NCI-H526 treated with DMSO at 0.1 percent for 48 hours (cell line): ENCODE results near the gene BMPR1B.
"Not testable (repeated sequence)": the region's sequence is repeated elsewhere in the genome, so short reads cannot be mapped to it uniquely, and the experiment has no call there.

Experiments used
- DNase-seq: peaks from one replicate; lab custom pipeline; 2025; lab: John Stamatoyannopoulos, UW

BMPR1B gene

GRCh38 chr4:95091272-95091671 is 333.5 kb downstream of the BMPR1B start:
- DNase-seq, result no peak

DNA sequence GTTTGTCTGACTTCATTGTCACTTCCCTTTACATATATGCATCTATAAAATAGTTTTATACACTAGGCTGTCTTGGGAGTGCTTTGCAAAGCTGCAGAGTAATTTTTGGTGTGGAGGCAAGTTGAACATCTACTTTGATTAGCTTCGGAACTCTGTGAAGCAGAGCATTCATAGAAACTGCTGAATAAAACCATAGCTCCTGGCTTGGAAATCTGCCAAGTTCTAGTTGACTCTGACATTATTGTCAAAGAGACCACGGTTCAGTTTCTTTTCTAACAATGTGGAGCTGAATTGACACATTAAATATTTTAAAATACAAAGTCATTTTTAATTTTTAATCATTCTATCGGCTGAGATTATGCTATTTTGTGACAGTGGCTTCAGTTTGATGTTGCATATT is 335.0 kb downstream of the BMPR1B start:
- DNase-seq, result no peak

- DNase-seq, result no peak
Observed at GRCh38 chr4:95093460-95093859, 335.7 kb downstream of the BMPR1B start.

- DNase-seq, result no peak
Observed at GRCh38 chr4:95093936-95094929, 336.5 kb downstream of the BMPR1B start.

GRCh38 chr4:95095348-95095974 is 337.7 kb downstream of the BMPR1B start:
- DNase-seq, result no peak

DNA sequence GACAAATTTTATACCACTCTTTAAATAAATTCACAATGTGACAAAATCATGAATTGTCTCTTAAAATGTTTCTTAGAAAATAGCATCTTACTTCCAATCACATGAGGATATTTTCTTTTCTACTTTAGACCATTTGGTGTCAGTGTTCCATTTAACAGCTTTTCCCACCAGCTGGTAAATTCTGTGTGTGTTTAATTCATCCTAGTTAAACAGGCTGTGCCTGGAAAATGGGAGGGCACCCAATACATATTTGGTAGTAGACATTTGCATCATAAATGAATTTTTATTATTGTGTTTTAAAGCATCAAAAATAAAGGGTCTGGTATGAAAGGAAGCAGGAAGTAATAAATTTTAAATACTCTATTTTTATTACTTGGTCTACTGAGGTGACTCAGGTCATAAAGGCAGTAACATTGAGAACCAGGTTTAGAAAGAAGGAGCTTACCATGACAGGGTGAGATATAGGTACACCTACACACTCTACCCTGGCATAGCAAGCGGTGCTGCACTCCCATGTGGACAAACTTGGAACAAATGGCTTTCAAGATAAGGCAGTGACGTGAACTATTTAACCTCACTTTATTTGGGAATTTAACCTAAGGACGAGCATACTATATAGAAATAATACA is 344.5 kb downstream of the BMPR1B start:
- no peak for DNase-seq

- no peak for DNase-seq
Observed at GRCh38 chr4:95105112-95105511, 347.4 kb downstream of the BMPR1B start.

GRCh38 chr4:95105983-95106382 is 348.2 kb downstream of the BMPR1B start:
- no peak for DNase-seq

DNA sequence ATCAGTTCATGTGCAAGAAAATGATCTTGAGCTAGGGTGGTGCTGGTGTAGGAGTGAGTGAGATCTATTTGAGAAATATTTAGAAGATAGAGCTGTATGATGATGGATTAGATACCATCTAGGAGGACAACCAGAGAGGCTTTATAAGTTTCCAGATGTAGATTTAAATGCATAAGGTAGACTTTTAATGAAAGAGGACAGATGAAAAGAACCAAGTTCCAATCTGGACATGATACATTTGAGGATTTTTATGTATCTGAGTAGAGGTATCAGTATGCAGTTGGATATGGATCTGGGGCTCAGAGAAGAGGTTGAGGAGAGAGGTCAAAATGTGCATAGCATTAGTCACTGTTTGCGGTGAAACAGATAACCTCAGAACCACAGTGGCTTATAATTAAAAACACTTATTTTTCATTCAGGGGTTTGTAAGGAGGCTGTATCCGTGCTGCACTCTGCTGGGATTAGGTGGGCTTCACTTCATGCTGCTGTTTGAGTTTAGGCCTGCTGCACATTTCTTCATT is 348.7 kb downstream of the BMPR1B start:
- DNase-seq, result no peak

DNA sequence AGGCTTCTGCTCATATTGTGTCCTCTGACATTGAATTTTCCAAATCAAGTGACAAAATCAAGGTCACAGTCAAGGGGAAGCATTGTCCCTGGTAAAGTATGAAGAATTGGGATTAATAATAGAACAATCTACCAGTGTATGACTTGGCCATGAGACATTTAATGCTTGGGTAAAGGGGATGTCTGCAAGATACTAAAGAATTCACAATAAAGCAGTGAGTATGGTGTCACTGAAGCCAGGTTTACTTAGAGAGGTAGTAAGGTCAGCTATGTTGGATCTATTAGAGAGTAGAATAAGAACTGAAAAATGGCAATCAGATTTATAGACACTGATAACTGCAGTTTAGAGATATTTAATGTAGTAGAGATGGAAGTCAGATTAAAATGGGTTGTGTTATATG is 349.2 kb downstream of the BMPR1B start:
- DNase-seq, result no peak

GRCh38 chr4:95107635-95108034 is 349.9 kb downstream of the BMPR1B start:
- DNase-seq, result no peak

- DNase-seq, result no peak
Observed at GRCh38 chr4:95108883-95109421, 351.2 kb downstream of the BMPR1B start.

GRCh38 chr4:95114521-95114920 is 356.8 kb downstream of the BMPR1B start:
- DNase-seq, result no peak

- peak; percentile 78 for DNase-seq
Observed at GRCh38 chr4:95118497-95118896, 360.7 kb downstream of the BMPR1B start.

DNA sequence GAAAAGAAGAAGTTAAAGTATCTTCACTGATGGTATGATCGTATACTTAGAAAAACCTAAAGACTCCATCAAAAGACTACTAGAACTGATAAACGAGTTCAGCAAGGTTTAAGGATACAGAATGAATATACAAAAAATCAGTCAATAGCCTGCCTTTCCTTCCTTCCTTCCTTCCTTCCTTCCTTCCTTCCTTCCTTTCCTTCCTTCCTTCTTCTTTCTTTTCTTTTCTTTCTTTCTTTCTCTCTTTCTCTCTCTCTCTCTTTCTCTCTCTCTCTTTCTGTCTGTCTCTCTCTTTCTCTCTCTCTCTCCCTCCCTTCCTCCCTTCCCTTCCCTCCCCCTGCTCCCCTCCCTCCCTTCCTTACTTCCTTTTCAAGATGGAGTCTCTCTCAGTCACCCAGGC is 362.7 kb downstream of the BMPR1B start:
- DNase-seq, result no peak

DNA sequence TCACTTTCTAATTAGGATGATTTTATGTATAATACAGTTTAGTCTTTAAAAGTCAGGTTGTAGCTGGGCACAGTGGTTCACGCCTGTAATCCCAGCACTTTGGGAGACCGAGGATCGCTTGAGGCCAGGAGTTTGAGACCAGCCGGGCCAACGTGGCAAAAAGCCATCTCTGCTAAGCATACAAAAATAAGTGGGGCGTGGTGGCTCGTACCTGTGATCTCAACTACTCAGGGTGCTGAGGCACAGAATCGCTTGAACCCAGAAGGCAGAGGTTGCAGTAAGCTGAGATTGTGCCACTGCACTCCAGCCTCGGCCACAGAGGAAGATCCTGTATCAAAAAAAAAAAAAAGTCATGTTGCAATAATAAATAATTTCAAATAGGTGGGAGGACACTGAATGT is 364.2 kb downstream of the BMPR1B start:
- DNase-seq, result no peak

DNA sequence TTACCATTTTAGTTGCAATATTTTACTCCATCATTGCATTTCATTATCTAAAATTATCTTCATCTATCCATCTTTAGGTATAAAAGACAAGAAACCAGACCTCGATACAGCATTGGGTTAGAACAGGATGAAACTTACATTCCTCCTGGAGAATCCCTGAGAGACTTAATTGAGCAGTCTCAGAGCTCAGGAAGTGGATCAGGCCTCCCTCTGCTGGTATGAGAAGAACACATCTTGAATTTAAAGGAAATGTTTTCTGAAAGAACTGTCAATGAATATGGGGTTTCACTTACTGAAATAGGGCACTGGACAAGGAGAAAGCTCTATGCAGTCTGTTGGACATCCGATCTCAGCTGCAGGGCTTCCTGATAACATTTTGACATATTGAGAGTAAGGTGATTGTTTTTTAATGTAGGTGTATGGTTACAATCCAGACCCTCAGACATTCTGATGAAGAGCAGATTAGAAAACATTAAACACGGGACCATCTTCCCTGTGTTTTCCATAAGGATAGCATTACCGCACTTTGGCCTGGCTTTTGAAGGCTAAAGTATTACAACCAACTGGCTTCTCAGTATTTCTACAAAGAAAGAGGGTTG is 367.2 kb downstream of the BMPR1B start:
- DNase-seq, result no peak

DNA sequence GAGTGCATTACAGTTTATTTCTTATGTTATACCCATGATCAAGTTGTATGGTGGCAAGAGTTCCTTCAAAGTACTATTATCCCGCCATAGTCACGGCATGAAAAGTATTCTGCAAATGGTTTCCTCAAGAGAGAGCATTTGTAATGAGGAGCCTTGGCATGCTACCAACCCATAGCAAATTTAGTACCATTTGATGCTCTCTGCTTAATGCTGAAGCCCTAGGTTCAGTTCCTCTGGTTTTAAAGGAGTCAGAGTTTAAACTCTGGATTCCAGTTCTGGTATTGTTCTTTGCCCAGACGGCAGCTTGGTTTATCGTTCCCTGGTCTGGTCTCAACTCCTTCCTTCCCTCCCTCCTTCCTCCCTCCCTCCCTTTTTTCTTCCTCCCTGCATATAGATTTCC is 371.3 kb downstream of the BMPR1B start:
- DNase-seq, result no peak

- DNase-seq, result no peak
Observed at GRCh38 chr4:95129821-95130311, 372.1 kb downstream of the BMPR1B start.

DNA sequence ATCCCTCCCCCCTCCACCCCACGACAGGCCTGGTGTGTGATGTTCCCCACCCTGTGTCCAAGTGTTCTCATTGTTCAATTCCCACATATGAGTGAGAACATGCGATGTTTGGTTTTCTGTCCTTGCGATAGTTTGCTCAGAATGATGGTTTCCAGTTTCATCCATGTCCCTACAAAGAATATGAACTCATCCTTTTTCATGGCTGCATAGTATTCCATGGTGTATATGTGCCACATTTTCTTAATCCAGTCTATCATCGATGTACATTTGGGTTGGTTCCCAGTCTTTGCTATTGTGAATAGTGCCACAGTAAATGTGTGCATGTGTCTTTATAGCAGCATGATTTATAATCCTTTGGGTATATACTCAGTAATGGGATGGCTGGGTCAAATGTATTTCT is 376.3 kb downstream of the BMPR1B start:
- not testable (repeated sequence) for DNase-seq

DNA sequence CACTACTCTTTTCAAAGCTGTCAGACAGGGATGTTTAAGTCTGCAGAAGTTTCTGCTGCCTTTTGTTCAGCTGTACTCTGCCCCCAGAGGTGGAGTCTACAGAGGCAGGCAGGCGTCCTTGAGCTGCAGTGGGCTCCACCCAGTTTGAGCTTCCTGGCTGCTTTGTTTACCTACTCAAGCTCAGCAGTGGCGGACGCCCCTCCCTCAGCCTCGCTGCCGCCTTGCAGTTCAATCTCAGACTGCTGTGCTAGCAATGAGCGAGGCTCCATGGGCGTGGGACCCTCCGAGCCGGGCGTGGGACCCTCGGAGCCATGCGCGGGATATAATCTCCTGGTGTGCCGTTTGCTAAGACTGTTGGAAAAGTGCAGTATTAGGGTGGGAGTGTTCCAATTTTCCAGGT is 381.7 kb downstream of the BMPR1B start:
- DNase-seq, result not testable (repeated sequence)

DNA sequence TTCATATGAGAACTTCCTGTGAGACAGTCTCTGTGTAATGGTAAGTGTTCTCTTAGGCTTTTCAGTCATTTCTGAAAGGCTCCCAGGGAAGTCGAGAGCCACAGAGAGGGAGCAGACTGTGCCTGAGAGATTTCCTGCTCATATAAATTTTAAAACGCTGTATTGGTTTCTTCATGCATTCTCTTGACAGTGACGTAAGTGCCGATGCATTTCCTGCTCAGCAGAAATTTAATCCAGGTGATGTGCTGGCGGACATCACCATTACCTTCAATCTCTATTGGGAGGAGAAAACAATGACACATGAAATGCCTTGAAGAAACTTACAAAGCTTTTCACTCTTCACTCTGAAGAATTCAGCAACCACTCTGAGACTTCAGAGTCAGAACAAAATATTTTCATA is 383.6 kb downstream of the BMPR1B start:
- DNase-seq, result no peak
